Ovary (tissue), 9 donors: ENCODE measurements around the gene SRGN. TPM values are rescaled to one million over a fixed set of nuclear protein-coding genes. Genes with fewer than 3 reads are reported as not detected.

Experiments used
- DNase-seq, 5 donors: peaks; one replicate each; pipeline ENCODE4 v3.0.0-alpha.2; 2019 to 2020
- H3K27ac ChIP-seq, 2 donors: fragments of 200-600 bp; one replicate each; pipeline versions ENCODE4 v1.5.1 to v1.8.0; 2019 to 2022
- H3K27me3 ChIP-seq: fragments of 200-600 bp; one replicate; pipeline ENCODE4 v1.8.0; 2022
- H3K36me3 ChIP-seq: fragments of 200-600 bp; sonication (generic); one replicate; pipeline ENCODE4 v1.5.1; 2019
- H3K4me1 ChIP-seq: one replicate; pipeline ENCODE4 v1.8.1; 2013; ENCODE audit warnings: mild to moderate bottlenecking, moderate library complexity; ENCODE audit not compliant: insufficient read depth
- H3K4me3 ChIP-seq: fragments of 200-600 bp; sonication (generic); one replicate; pipeline ENCODE4 v1.5.1; 2017
- H3K9me3 ChIP-seq, 2 donors: fragments of 200-600 bp in 1 of 2; sonication (generic) in 1 of 2; one replicate each; pipeline versions ENCODE4 v1.5.1 to v1.8.1; 2013 to 2019; ENCODE audit warnings: mild to moderate bottlenecking in 1 of 2, moderate library complexity in 1 of 2
- EP300 ChIP-seq: sonication (generic); formaldehyde crosslinking; IDR thresholded peaks from one replicate; pipeline ENCODE4 v1.6.1; 2017; ENCODE audit warnings: antibody characterized with exemption
- POLR2A ChIP-seq: fragments of 450-650 bp; IDR thresholded peaks from one replicate; pipeline ENCODE4 v1.6.1; 2017; ENCODE audit warnings: antibody characterized with exemption, mild to moderate bottlenecking, moderate library complexity
- WGBS, 3 donors: extraction: QIAGEN DNeasy Blood & Tissue Kit in 1 of 3; methylation state at CpG; one replicate each; pipeline versions ENCODE4 v1.1.5 to v1.1.7; 2013 to 2017; 5-methylcytosine and 5-hydroxymethylcytosine counted together
- intact Hi-C, 4 donors: fragments of 100-400 bp; cut with DNase I; formaldehyde crosslinking; loops; one replicate each; pipeline versions ENCODE4 v1.11.0 to v1.15.1; 2022 to 2023
- polyA plus RNA-seq, 2 donors: library from polyadenylated mRNA; stranded (reverse); fragments of 200-250 nt in 1 of 2; fragments of 350-450 nt in 1 of 2; fragmentation: Illumina TruSeq in 1 of 2; extraction: RNeasy Lipid Tissue Mini Kit (QIAGEN cat#74804) in 1 of 2; gene quantifications; one replicate each; pipeline ENCODE4 v1.2.3, GENCODE V29; 2013 to 2014
- total RNA-seq, 7 donors: library from RNA; depleted of rRNA in 2 of 7; stranded (reverse); fragments of >200 nt in 2 of 7; fragmentation: NEBNext Ultra II Directional in 3 of 7; extraction: Animal tissue kit (Norgen Biotek cat#: 25700) in 3 of 7; gene quantifications; one replicate each; pipeline versions ENCODE4 v1.1.0 to v1.2.4, GENCODE V29; 2016 to 2023
- TF ChIP-seq, protein P1 (sequence below), 3 donors: fragments of 450-650 bp in 2 of 3; fragments of 200-600 bp in 1 of 3; IDR thresholded peaks; one replicate each; pipeline versions ENCODE4 v1.5.1 to v1.8.0; 2016 to 2022; ENCODE audit warnings: antibody characterized with exemption in 3 of 3, mild to moderate bottlenecking in 1 of 3
- donor health status: DM: no; HTN: no; CAD: no; lungs with moderate emphysema.
- donor health status: DM: no; HTN: no; CAD: no.
- donor health status: Bipolar disorder and iron deficiency.
- donor health status: DM: yes; HTN: yes; CAD: no.
- donor health status: DM: no; HTN: no; CAD: no.
- donor health status: DM: yes; HTN: yes; CAD: no.

SRGN gene
- total and polyA plus RNA-seq, 9 donors = 22.0 to 107 (median 39.5) TPM

DNA sequence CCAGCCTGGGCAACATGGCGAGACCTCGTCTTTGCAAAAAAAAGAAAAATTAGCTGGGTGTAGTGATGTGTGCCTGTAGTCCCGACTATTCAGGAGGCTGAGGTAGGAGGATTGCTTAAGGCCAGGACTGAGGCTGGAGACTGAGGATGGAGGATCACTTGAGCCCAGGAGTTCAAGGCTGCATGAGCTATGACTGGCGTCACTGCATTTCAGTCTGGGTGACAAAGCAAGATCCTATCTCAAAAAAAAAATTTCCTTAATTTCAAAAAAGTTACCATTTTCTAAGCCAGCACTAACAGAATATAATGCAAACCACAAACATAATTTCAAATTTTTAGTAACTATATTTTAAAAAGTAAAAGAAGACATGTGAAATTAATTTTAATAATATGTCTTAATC, 13.4 kb upstream of the SRGN start:
- H3K9me3 ChIP-seq = no peaks in the 10 kb centered on the region
- H3K4me1 ChIP-seq = no peaks in the 10 kb centered on the region
- H3K4me3 ChIP-seq = no peak overlapping the region
- 86 to 94% (median 91%) methylated on average over 4 of the region's 4 CpGs for WGBS, 3 donors
- DNase-seq = no peak
- intact Hi-C loops = no loop called here
- H3K27ac ChIP-seq = no peak overlapping the region
- no peaks in the 10 kb centered on the region for H3K36me3 ChIP-seq
- no peak for TF ChIP-seq EP300
- TF ChIP-seq, protein P1, sequence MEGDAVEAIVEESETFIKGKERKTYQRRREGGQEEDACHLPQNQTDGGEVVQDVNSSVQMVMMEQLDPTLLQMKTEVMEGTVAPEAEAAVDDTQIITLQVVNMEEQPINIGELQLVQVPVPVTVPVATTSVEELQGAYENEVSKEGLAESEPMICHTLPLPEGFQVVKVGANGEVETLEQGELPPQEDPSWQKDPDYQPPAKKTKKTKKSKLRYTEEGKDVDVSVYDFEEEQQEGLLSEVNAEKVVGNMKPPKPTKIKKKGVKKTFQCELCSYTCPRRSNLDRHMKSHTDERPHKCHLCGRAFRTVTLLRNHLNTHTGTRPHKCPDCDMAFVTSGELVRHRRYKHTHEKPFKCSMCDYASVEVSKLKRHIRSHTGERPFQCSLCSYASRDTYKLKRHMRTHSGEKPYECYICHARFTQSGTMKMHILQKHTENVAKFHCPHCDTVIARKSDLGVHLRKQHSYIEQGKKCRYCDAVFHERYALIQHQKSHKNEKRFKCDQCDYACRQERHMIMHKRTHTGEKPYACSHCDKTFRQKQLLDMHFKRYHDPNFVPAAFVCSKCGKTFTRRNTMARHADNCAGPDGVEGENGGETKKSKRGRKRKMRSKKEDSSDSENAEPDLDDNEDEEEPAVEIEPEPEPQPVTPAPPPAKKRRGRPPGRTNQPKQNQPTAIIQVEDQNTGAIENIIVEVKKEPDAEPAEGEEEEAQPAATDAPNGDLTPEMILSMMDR (IDR thresholded peaks at IDR 0.05) = no peak
- TF ChIP-seq POLR2A = no peak
- H3K27me3 ChIP-seq = no peaks in the 10 kb centered on the region

DNA sequence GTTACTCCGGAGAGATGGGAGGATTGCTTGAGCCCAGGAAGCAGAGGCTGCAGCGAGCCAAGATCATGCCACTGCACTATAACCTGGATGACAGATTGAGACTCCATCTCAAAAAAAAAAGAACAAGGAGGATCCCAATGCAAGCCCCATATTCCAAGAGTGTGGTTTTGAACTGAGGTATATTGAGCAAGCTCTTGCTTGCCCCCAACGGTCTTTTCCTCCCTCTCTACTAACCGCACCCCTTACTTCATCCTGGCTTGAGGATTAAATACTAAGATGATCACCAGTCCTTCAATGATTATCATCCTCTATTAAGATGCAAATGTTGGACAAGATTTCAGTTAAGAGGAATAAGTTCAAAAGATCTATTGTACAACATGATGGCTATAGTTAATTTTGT, 12.5 kb upstream of the SRGN start:
- 84 to 87% (median 86%) methylated on average over 4 of the region's 4 CpGs for WGBS, 3 donors
- intact Hi-C loops = no loop called here
- Histone ChIP-seq H3K9me3 (no peaks in the 10 kb centered on the region), H3K4me1 (no peaks in the 10 kb centered on the region), H3K27ac (no peak overlapping the region), H3K27me3 (no peaks in the 10 kb centered on the region), H3K36me3 (no peaks in the 10 kb centered on the region), H3K4me3 (no peak overlapping the region)
- DNase-seq = no peak
- TF ChIP-seq, protein P1 (IDR thresholded peaks at IDR 0.05) = no peak
- TF ChIP-seq POLR2A = no peak
- TF ChIP-seq EP300 = no peak

- Histone ChIP-seq H3K4me1 (no peaks in the 10 kb centered on the region), H3K27me3 (no peaks in the 10 kb centered on the region), H3K36me3 (no peaks in the 10 kb centered on the region), H3K27ac (no peak overlapping the region), H3K4me3 (no peak overlapping the region), H3K9me3 (no peaks in the 10 kb centered on the region)
- intact Hi-C loops = no loop called here
- no peak for TF ChIP-seq POLR2A
- TF ChIP-seq, protein P1 (IDR thresholded peaks at IDR 0.05) = no peak
- no peak for DNase-seq
- 48 to 78% (median 78%) methylated on average over 2 of the region's 2 CpGs for WGBS, 3 donors
Measured at GRCh38 chr10:69078311-69078710, 9.6 kb upstream of the SRGN start.

GRCh38 chr10:69080226-69080625, 7.7 kb upstream of the SRGN start:
- Histone ChIP-seq H3K9me3 (no peaks in the 10 kb centered on the region), H3K27ac (no peak overlapping the region), H3K4me3 (no peak overlapping the region), H3K27me3 (no peaks in the 10 kb centered on the region), H3K4me1 (no peaks in the 10 kb centered on the region), H3K36me3 (no peaks in the 10 kb centered on the region)
- intact Hi-C loops = loop anchor here in 1 of 4 donors (10.0 kb wide), 1 partner anchor 75 kb away; no protein-coding TSS in a partner anchor
- DNase-seq = no peak
- TF ChIP-seq EP300 (no peak), POLR2A (no peak)
- TF ChIP-seq, protein P1 (IDR thresholded peaks at IDR 0.05) = no peak
- WGBS, 3 donors = 71 to 73% (median 73%) methylated on average over 4 of the region's 4 CpGs
